ENCODE measurements around the gene DPH5.

Gene DPH5

GRCh38 chr1:101030881-101031280 is 5.3 kb upstream of the DPH5 start:
- DNase-seq (ENCODE audit: low spot score) = no peak

- no peak for DNase-seq (ENCODE audit: low spot score)
These were observed 3.6 kb upstream of the DPH5 start for GRCh38 chr1:101029184-101029583.

- no peak for DNase-seq (ENCODE audit: low spot score)
These were observed 2.9 kb upstream of the DPH5 start for GRCh38 chr1:101028466-101028865.

GRCh38 chr1:101027194-101027772 is 1.7 kb upstream of the DPH5 start:
- DNase-seq (ENCODE audit: low spot score) = no peak

GRCh38 chr1:101026430-101026788 is 825 bp upstream of the DPH5 start:
- no peak for DNase-seq (ENCODE audit: low spot score)

GRCh38 chr1:101025283-101025656 is 314 bp downstream of the DPH5 start:
- DNase-seq (ENCODE audit: low spot score) = no peak

- no peak for DNase-seq (ENCODE audit: low spot score)
These were observed 3.3 kb downstream of the DPH5 start for GRCh38 chr1:101022294-101022693.

- no peak for DNase-seq (ENCODE audit: low spot score)
These were observed 8.1 kb downstream of the DPH5 start for GRCh38 chr1:101017448-101017847.

- DNase-seq (ENCODE audit: low spot score) = no peak
These were observed 11.8 kb downstream of the DPH5 start for GRCh38 chr1:101013776-101014175.

GRCh38 chr1:101008229-101008834 is 17.3 kb downstream of the DPH5 start:
- no peak for DNase-seq (ENCODE audit: low spot score)

GRCh38 chr1:101006553-101006952 is 19.0 kb downstream of the DPH5 start:
- DNase-seq (ENCODE audit: low spot score) = no peak

GRCh38 chr1:101005871-101006270 is 19.7 kb downstream of the DPH5 start:
- no peak for DNase-seq (ENCODE audit: low spot score)

GRCh38 chr1:101005183-101005582 is 20.4 kb downstream of the DPH5 start:
- no peak for DNase-seq (ENCODE audit: low spot score)

GRCh38 chr1:101004670-101005069 is 20.9 kb downstream of the DPH5 start:
- DNase-seq (ENCODE audit: low spot score) = no peak

GRCh38 chr1:101004061-101004460 is 21.5 kb downstream of the DPH5 start:
- no peak for DNase-seq (ENCODE audit: low spot score)

GRCh38 chr1:101003012-101003650 is 22.5 kb downstream of the DPH5 start:
- no peak for DNase-seq (ENCODE audit: low spot score)

GRCh38 chr1:101002551-101002950 is 23.0 kb downstream of the DPH5 start:
- DNase-seq (ENCODE audit: low spot score) = no peak

- DNase-seq (ENCODE audit: low spot score) = no peak
These were observed 25.3 kb downstream of the DPH5 start for GRCh38 chr1:101000131-101000873.

GRCh38 chr1:100998426-100998825 is 27.2 kb downstream of the DPH5 start:
- no peak for DNase-seq (ENCODE audit: low spot score)

- DNase-seq (ENCODE audit: low spot score) = no peak
These were observed 30.2 kb downstream of the DPH5 start for GRCh38 chr1:100995198-100995988.

- DNase-seq (ENCODE audit: low spot score) = no peak
These were observed 36.1 kb downstream of the DPH5 start for GRCh38 chr1:100989306-100990077.

- DNase-seq (ENCODE audit: low spot score) = no peak
These were observed 37.5 kb downstream of the DPH5 start for GRCh38 chr1:100988121-100988520.

Measured in pons (tissue), 1 donor.